ENCODE measurements around the gene ULK4. TPM values are rescaled to one million over a fixed set of nuclear protein-coding genes. Genes with fewer than 3 reads are reported as not detected.
"Not testable (repeated sequence)": the region's sequence is repeated elsewhere in the genome, so short reads cannot be mapped to it uniquely, and the experiment has no call there.

The ULK4 gene
- total RNA-seq, 2 experiments from 2014 or later = 13.1 to 14.2 TPM

DNA sequence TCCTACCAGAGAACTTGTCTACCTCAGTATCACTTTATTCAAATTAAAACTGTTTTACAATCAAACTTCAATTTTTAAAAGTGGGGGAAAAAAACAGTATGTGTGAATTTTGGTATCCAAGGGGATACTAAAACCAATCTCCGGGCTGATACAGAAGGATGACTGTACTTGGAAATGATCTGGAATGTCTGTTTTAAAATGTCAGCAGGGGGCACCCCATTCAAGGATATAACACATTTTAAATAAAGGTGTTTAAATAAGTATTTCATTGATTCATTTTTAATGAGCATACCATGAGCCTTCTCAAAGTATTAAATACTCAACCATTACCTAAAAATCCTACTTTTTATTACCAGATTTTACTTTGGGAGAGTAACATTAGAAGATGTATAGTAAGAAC is 67.9 kb downstream of the ULK4 start:
- no peak overlapping the region for H3K27ac Mint-ChIP-seq
- DNase-seq (no peak), ATAC-seq (no peak)
- ChIA-PET CTCF (interaction anchor here (0.8 to 1.8 kb wide), 2 partner anchors 226 to 297 kb away, joined by 3 to 9 read pairs; no protein-coding TSS in a partner anchor), POLR2A (no interaction called here)
- H3K4me1 Mint-ChIP-seq = no peaks in the 10 kb centered on the region
- no peak overlapping the region for H3K4me3 Mint-ChIP-seq
- intact Hi-C loops (cut with DNase I, micrococcal nuclease) = loop anchor here (1.0 to 5.0 kb wide), 4 partner anchors 203 to 297 kb away; no protein-coding TSS in a partner anchor
- peaks cover 8% of the 10 kb centered on the region for H3K9me3 Mint-ChIP-seq (ENCODE audit: low read depth)
- H3K27me3 Mint-ChIP-seq = no peaks in the 10 kb centered on the region
- peaks cover 16% of the 10 kb centered on the region for H3K36me3 Mint-ChIP-seq (ENCODE audit: low read depth)

DNA sequence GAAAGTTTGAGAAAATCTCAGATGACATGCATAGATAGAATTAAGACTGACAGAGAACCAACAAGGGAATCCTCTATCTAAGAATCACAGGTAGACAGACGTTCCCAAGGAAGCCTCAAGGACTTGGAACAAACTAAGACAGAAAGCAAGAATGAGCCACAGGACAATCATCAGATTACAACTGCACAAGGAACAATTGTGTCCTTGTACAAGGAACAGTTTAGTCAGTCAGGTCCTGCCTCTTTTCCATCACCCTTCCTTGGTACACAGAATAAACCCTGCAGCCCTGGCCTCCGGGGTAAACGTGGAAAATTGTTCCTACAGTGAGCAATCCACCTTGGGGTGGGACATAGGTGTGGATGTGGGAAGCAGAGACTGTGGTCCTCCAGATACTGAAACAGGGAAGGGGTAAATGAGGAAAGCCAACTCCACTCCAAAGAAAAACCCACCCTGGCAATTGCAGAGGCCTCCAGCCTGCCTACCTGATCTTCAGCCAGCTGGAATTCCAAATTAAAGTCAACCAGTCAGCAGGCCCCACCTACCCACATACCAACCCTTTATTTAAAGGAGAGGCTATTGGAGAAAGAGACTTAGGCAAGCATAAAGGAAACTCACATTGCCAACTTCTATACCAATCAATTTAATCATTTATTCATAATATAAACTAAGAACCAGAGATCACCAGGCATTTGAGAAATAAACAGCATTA is 73.4 kb downstream of the ULK4 start:
- H3K36me3 Mint-ChIP-seq (ENCODE audit: low read depth) = peaks cover 13% of the 10 kb centered on the region
- ChIA-PET POLR2A (no interaction called here), CTCF (interaction anchor here (0.9 kb wide), 1 partner anchor 211 kb away, joined by 3 read pairs; no protein-coding TSS in a partner anchor)
- no peak overlapping the region for H3K4me3 Mint-ChIP-seq
- peaks cover 8% of the 10 kb centered on the region for H3K9me3 Mint-ChIP-seq (ENCODE audit: low read depth)
- H3K27me3 Mint-ChIP-seq = no peaks in the 10 kb centered on the region
- no peak for ATAC-seq
- DNase-seq = no peak
- H3K4me1 Mint-ChIP-seq = no peaks in the 10 kb centered on the region
- intact Hi-C loops (cut with DNase I, micrococcal nuclease) = no loop called here
- no peak overlapping the region for H3K27ac Mint-ChIP-seq

DNA sequence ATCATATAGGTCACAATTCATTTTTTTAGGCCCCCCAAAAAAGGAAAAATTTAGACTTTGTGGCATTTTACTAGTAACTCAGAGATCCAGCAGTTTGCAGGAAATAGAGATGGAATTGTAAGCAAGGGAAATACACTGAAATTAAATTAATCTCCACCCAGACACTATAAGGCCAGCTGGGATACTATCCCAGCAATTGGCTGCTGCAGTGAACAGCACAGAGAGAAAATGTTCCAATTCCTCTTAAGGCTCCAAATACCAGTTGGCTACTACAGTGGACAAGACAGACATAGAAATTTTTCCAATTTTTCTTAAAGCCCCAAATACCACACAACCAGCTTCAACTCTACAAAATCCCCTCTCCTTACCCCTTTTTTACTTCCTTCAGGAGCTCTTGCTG is 78.9 kb downstream of the ULK4 start:
- Mint-ChIP-seq H3K4me3 (no peak overlapping the region), H3K27me3 (no peaks in the 10 kb centered on the region), H3K36me3 (ENCODE audit: low read depth) (no peaks in the 10 kb centered on the region), H3K9me3 (ENCODE audit: low read depth) (no peaks in the 10 kb centered on the region), H3K27ac (no peak overlapping the region), H3K4me1 (no peaks in the 10 kb centered on the region)
- ChIA-PET POLR2A (no interaction called here), CTCF (interaction anchor here (0.7 to 5.0 kb wide), 9 partner anchors 215 to 1306 kb away, joined by 3 to 21 read pairs (median 3); no protein-coding TSS in a partner anchor)
- ATAC-seq (no peak), DNase-seq (no peak)
- intact Hi-C loops (cut with DNase I, micrococcal nuclease) = loop anchor here in 1 of 2 experiments (5.0 kb wide), 1 partner anchor 186 kb away; no protein-coding TSS in a partner anchor

DNA sequence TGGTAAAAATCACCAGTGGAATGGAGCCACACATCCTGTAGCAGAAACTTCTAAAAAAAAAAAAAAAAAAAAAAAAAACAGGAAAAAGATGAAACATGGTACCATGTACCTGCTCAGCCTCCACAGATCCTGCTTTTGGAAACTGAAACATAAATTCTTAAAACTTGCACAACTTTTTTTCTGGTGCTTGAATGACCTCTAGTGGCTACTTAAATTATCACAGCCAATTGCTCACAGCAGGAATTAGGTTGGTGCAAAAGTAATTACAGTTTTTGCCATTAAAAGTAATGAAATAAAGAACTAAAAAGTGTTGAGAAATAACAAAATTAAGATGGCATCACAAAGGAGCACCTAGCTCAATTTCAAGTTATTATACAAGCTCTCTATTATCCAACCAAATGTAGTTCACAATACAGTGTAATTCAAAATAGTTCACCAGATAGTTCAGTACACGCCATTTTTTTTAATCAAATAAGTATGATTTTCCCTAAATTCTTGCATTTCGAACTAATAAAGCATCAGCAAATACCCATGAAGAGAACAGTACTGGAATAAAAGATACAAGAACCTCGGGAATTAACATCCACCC is 80.6 kb downstream of the ULK4 start:
- no peaks in the 10 kb centered on the region for H3K27me3 Mint-ChIP-seq
- intact Hi-C loops (cut with DNase I, micrococcal nuclease) = loop anchor here (1.0 to 5.0 kb wide), 6 partner anchors 184 to 1554 kb away; no protein-coding TSS in a partner anchor
- no peaks in the 10 kb centered on the region for H3K9me3 Mint-ChIP-seq (ENCODE audit: low read depth)
- no peak overlapping the region for H3K27ac Mint-ChIP-seq
- no peaks in the 10 kb centered on the region for H3K4me1 Mint-ChIP-seq
- ChIA-PET POLR2A (no interaction called here), CTCF (interaction anchor here (0.6 to 5.0 kb wide), 6 partner anchors 9 to 1447 kb away, joined by 3 to 21 read pairs (median 3); no protein-coding TSS in a partner anchor)
- H3K4me3 Mint-ChIP-seq = no peak overlapping the region
- H3K36me3 Mint-ChIP-seq (ENCODE audit: low read depth) = no peaks in the 10 kb centered on the region
- DNase-seq (no peak), ATAC-seq (no peak)

- H3K4me1 Mint-ChIP-seq = no peaks in the 10 kb centered on the region
- ATAC-seq = no peak
- no peak overlapping the region for H3K4me3 Mint-ChIP-seq
- no peak overlapping the region for H3K27ac Mint-ChIP-seq
- no peak for DNase-seq
- POLR2A ChIA-PET = no interaction called here
- no peaks in the 10 kb centered on the region for H3K9me3 Mint-ChIP-seq (ENCODE audit: low read depth)
- H3K36me3 Mint-ChIP-seq (ENCODE audit: low read depth) = no peaks in the 10 kb centered on the region
- no peaks in the 10 kb centered on the region for H3K27me3 Mint-ChIP-seq
- CTCF ChIA-PET = interaction anchor here (0.6 to 5.0 kb wide), 3 partner anchors 702 to 1299 kb away, joined by 3 to 21 read pairs (median 3); no protein-coding TSS in a partner anchor
- intact Hi-C loops (cut with DNase I, micrococcal nuclease) = loop anchor here (2.0 to 5.0 kb wide), 2 partner anchors 183 to 184 kb away; no protein-coding TSS in a partner anchor
Measured at GRCh38 chr3:41880387-41880786, 81.5 kb downstream of the ULK4 start.

DNA sequence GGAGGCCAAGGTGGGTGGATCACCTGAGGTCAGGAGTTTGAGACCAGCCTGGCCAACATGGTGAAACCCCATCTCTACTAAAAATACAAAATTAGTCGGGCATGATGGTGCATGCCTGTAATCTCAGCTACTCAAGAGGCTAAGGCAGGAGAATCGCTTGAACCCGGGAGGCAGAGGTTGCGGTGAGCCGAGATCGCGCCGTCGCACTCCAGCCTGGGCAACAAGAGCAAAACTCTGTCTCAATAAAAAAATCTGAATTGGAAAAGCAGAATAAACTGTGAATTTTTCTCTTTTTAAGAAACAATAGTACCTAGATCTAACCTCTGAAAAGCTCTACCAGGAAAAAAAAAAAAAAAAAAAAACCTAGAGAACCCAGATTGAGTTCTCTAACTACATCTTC is 84.2 kb downstream of the ULK4 start:
- POLR2A ChIA-PET; H3K36me3 Mint-ChIP-seq (ENCODE audit: low read depth); intact Hi-C loops (cut with DNase I, micrococcal nuclease); ATAC-seq; H3K27ac Mint-ChIP-seq; H3K4me3 Mint-ChIP-seq; H3K4me1 Mint-ChIP-seq; CTCF ChIA-PET; H3K9me3 Mint-ChIP-seq (ENCODE audit: low read depth); H3K27me3 Mint-ChIP-seq; DNase-seq: not testable (repeated sequence)

DNA sequence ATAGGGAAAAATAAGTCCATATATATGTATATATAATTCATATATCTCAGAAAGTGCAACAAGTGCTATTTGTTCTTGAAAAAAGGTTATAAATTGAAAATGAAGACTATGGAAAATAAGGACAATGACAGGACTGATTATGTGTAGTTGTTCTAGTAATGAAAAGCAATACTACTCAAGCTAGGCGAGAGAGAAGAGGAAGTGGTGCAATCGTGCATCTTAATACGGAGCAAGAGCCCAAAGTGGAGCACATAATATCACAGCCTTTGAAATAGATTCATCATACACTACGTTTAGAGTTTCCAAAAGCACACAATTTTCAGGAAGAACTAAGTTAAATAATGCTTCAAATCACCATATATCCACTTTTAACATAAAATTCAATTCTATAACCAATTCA is 87.9 kb downstream of the ULK4 start:
- no peaks in the 10 kb centered on the region for H3K4me1 Mint-ChIP-seq
- DNase-seq (no peak), ATAC-seq (no peak)
- H3K36me3 Mint-ChIP-seq (ENCODE audit: low read depth) = peaks cover 4% of the 10 kb centered on the region
- intact Hi-C loops (cut with DNase I, micrococcal nuclease) = no loop called here
- CTCF ChIA-PET = interaction anchor here (1.2 kb wide), 1 partner anchor 10 kb away, joined by 4 read pairs; no protein-coding TSS in a partner anchor
- POLR2A ChIA-PET = no interaction called here
- no peak overlapping the region for H3K4me3 Mint-ChIP-seq
- H3K27me3 Mint-ChIP-seq = no peaks in the 10 kb centered on the region
- H3K9me3 Mint-ChIP-seq (ENCODE audit: low read depth) = no peaks in the 10 kb centered on the region
- no peak overlapping the region for H3K27ac Mint-ChIP-seq

DNA sequence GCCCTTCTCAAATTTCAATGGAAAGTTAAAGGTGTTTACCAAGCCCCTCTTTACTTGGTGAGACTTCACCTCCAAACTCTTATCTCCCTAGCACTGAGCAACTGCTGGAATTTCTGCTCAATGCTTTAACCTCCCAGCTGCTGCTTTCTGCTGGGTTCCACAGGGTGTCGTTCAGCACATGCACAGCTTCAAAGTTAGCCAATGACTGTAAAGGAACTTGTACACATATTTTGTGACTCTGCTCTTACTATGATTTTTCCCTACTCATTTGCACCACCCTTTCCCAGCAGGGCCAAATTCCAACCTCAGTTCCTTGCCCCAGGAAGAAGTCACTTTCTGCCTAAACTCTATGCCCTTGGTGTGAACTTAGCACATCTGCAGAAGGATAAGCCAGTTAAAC is 89.7 kb downstream of the ULK4 start:
- no peak for ATAC-seq
- Mint-ChIP-seq H3K9me3 (ENCODE audit: low read depth) (no peaks in the 10 kb centered on the region), H3K4me1 (no peaks in the 10 kb centered on the region), H3K27ac (no peak overlapping the region), H3K4me3 (no peak overlapping the region), H3K27me3 (no peaks in the 10 kb centered on the region), H3K36me3 (ENCODE audit: low read depth) (peaks cover 4% of the 10 kb centered on the region)
- ChIA-PET POLR2A (no interaction called here), CTCF (interaction anchor here (1.0 kb wide), 1 partner anchor 9 kb away, joined by 3 read pairs; no protein-coding TSS in a partner anchor)
- DNase-seq = no peak
- intact Hi-C loops (cut with DNase I, micrococcal nuclease) = no loop called here

DNA sequence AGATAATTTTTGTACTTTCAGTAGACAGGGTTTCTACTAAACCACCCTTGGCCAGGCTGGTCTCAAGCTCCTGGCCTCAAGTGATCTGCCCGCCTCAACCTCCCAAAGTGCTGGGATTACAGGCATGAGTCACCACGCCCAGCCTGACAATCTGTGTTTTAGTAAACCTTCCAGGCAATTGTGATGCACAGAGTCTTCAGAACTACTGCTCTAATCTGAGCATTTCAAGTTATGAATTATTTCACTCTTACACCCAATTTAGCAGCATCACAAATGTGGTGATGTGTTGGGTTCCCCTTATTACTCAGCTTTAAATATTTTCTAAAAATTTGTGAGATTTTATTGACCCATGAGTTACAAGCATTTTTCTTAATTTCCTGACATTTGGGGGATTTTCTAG is 94.4 kb downstream of the ULK4 start:
- POLR2A ChIA-PET = no interaction called here
- DNase-seq (no peak), ATAC-seq (peak; percentile 33)
- no peaks in the 10 kb centered on the region for H3K4me1 Mint-ChIP-seq
- H3K36me3 Mint-ChIP-seq (ENCODE audit: low read depth) = peaks cover 7% of the 10 kb centered on the region
- intact Hi-C loops (cut with DNase I, micrococcal nuclease) = no loop called here
- H3K27ac Mint-ChIP-seq = no peak overlapping the region
- H3K27me3 Mint-ChIP-seq = no peaks in the 10 kb centered on the region
- CTCF ChIA-PET = no interaction called here
- no peaks in the 10 kb centered on the region for H3K9me3 Mint-ChIP-seq (ENCODE audit: low read depth)
- H3K4me3 Mint-ChIP-seq = no peak overlapping the region

DNA sequence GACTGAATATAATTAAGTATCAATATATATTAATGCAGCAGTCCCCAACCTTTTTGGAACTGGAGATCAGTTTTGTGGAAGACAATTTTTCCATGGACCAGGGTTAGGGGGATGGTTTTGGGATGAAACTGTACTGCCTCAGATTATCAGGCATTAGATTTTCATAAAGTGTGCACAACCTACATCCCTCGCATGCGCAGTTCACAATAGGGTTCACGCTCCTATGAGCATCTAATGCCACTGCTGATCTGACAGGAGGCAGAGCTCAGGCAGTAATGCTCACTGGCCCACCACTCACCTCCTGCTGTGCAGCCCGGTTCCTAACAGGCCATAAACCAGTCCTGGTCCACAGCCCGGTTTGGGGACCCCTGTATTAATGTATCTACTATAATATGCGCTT is 95.6 kb downstream of the ULK4 start:
- POLR2A ChIA-PET = no interaction called here
- H3K27ac Mint-ChIP-seq = no peak overlapping the region
- H3K36me3 Mint-ChIP-seq (ENCODE audit: low read depth) = peaks cover 3% of the 10 kb centered on the region
- H3K9me3 Mint-ChIP-seq (ENCODE audit: low read depth) = no peaks in the 10 kb centered on the region
- ATAC-seq (no peak), DNase-seq (no peak)
- H3K27me3 Mint-ChIP-seq = no peaks in the 10 kb centered on the region
- H3K4me1 Mint-ChIP-seq = no peaks in the 10 kb centered on the region
- no peak overlapping the region for H3K4me3 Mint-ChIP-seq
- CTCF ChIA-PET = no interaction called here
- intact Hi-C loops (cut with DNase I, micrococcal nuclease) = no loop called here

DNA sequence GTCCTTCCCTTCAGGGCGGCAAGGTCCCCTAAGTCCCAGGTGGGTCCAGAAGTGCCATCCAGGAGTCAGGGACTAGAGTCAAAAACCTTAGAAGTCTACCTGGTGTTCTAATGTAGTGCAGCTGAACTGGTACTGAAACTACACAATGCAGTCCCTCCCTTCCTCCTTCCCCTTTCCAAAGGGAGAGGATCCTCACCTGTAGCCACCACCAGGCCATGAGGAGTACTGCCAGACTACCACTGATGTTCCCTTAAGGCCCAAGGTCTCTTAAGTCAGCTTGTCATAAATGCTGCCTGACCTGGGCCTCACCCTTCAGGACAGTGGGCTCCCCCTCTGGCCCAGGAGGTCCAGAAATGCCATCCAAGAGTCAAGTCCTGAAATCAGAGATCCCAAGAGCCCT is 98.9 kb downstream of the ULK4 start:
- H3K9me3 Mint-ChIP-seq (ENCODE audit: low read depth) = peaks cover 4% of the 10 kb centered on the region
- intact Hi-C loops (cut with DNase I, micrococcal nuclease) = no loop called here
- ATAC-seq (no peak), DNase-seq (no peak)
- H3K27ac Mint-ChIP-seq = no peak overlapping the region
- H3K4me1 Mint-ChIP-seq = no peaks in the 10 kb centered on the region
- POLR2A ChIA-PET = no interaction called here
- peaks cover 14% of the 10 kb centered on the region for H3K36me3 Mint-ChIP-seq (ENCODE audit: low read depth)
- CTCF ChIA-PET = interaction anchor here (0.6 to 0.8 kb wide), 2 partner anchors 23 to 251 kb away, joined by 3 read pairs; no protein-coding TSS in a partner anchor
- no peaks in the 10 kb centered on the region for H3K27me3 Mint-ChIP-seq
- no peak overlapping the region for H3K4me3 Mint-ChIP-seq

DNA sequence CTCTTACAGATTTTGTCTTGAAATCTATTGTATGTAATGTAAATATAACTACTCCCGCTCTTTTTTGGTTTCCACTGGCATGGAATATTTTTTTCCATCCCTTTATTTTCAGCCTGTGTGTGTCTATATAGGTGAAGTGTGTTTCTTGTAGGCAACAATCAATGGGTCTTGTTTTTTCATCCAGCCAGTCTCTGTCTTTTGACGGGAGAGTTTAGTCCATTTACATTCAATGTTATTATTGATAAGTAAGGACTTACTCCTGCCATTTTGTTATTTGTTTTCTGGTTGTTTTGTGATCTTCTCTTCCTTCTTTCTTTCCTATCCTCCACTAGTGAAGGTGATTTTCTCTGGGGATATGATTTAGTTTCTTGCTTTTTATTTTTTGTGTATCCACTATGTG is 101.4 kb downstream of the ULK4 start:
- POLR2A ChIA-PET; ATAC-seq; DNase-seq; H3K27me3 Mint-ChIP-seq; H3K9me3 Mint-ChIP-seq (ENCODE audit: low read depth); intact Hi-C loops (cut with DNase I, micrococcal nuclease); CTCF ChIA-PET; H3K4me1 Mint-ChIP-seq; H3K4me3 Mint-ChIP-seq; H3K27ac Mint-ChIP-seq: not testable (repeated sequence)
- peaks cover 14% of the 10 kb centered on the region for H3K36me3 Mint-ChIP-seq (ENCODE audit: low read depth)

All from activated CD4-positive, alpha-beta T cell treated with anti-CD3 and anti-CD28 coated beads for 36 hours (primary cell).